Left lung (tissue), 10 donors: ENCODE results near the gene WDR33. TPM values are rescaled to one million over a fixed set of nuclear protein-coding genes. Genes with fewer than 3 reads are reported as not detected.
A peak's percentile ranks its signal among the peaks of the same experiment; 100 is the strongest.

ENCODE experiments used
- ATAC-seq: fragments of 200-7000 bp; cut with Tn5 transposase; one replicate; pipeline ENCODE4 v1.9.1; 2020; ENCODE audit warnings: moderate library complexity
- DNase-seq, 4 donors: peaks; one replicate each; pipeline ENCODE4 v3.0.0-alpha.2; 2013 to 2020
- H3K27ac ChIP-seq, 2 donors: fragments of 200-600 bp; sonication (generic) in 1 of 2; one replicate each; pipeline versions ENCODE4 v1.5.0 to v1.8.0; 2020 to 2021
- H3K27me3 ChIP-seq, 2 donors: fragments of 200-600 bp; sonication (generic) in 1 of 2; one replicate each; pipeline versions ENCODE4 v1.5.0 to v1.8.0; 2020 to 2021
- H3K36me3 ChIP-seq, 2 donors: fragments of 200-600 bp; sonication (generic) in 1 of 2; one replicate each; pipeline versions ENCODE4 v1.5.0 to v1.8.0; 2020 to 2021
- H3K4me1 ChIP-seq, 2 donors: fragments of 200-600 bp; one replicate each; pipeline ENCODE4 v1.8.0; 2021
- H3K4me3 ChIP-seq, 2 donors: fragments of 200-600 bp; sonication (generic) in 1 of 2; one replicate each; pipeline versions ENCODE4 v1.5.0 to v1.8.0; 2020 to 2021; ENCODE audit warnings: mild to moderate bottlenecking in 1 of 2
- H3K9me3 ChIP-seq, 2 donors: fragments of 200-600 bp; sonication (generic) in 1 of 2; one replicate each; pipeline versions ENCODE4 v1.5.0 to v1.8.0; 2020 to 2021
- intact Hi-C, 2 donors: fragments of 100-400 bp; cut with DNase I; formaldehyde crosslinking; loops; one replicate each; pipeline versions ENCODE4 v1.11.2 to v1.14.2; 2022
- polyA plus RNA-seq, 6 donors: library from polyadenylated mRNA; unstranded; fragments of 120-200 nt; gene quantifications; one replicate each; pipeline ENCODE4 v1.2.1, GENCODE V29; 2013; ENCODE audit not compliant: insufficient read length in 6 of 6
- total RNA-seq, 2 donors: library from RNA; stranded (reverse); fragmentation: NEBNext Ultra II Directional; extraction: Animal tissue kit (Norgen Biotek cat#: 25700); gene quantifications; one replicate each; pipeline ENCODE4 v1.2.1, GENCODE V29; 2021
- TF ChIP-seq, protein P1 (sequence below), 2 donors: fragments of 200-600 bp; sonication (generic) in 1 of 2; IDR thresholded peaks; one replicate each; pipeline versions ENCODE4 v1.5.0 to v1.8.0; 2021; ENCODE audit warnings: antibody characterized with exemption in 2 of 2
- donor health status: DM: no; HTN: yes; CAD: no.
- donor health status: DM: no; HTN: no; CAD: no.

Gene WDR33
- total and polyA plus RNA-seq, 8 donors: 46.4 to 57.5 (median 50.8) TPM

GRCh38 chr2:127653421-127654083 lies 157.4 kb downstream of the WDR33 start:
- Histone ChIP-seq H3K9me3 (no peaks in the 10 kb centered on the region), H3K36me3 (peaks cover 0 to 29% of the 10 kb centered on the region in 2 donors), H3K27ac (no peak overlapping the region), H3K4me1 (peaks cover 4 to 25% of the 10 kb centered on the region in 2 donors), H3K27me3 (no peaks in the 10 kb centered on the region), H3K4me3 (no peak overlapping the region)
- ATAC-seq (no peak), DNase-seq (peak in 1 of 4 donors; percentile 59)
- TF ChIP-seq, protein P1, sequence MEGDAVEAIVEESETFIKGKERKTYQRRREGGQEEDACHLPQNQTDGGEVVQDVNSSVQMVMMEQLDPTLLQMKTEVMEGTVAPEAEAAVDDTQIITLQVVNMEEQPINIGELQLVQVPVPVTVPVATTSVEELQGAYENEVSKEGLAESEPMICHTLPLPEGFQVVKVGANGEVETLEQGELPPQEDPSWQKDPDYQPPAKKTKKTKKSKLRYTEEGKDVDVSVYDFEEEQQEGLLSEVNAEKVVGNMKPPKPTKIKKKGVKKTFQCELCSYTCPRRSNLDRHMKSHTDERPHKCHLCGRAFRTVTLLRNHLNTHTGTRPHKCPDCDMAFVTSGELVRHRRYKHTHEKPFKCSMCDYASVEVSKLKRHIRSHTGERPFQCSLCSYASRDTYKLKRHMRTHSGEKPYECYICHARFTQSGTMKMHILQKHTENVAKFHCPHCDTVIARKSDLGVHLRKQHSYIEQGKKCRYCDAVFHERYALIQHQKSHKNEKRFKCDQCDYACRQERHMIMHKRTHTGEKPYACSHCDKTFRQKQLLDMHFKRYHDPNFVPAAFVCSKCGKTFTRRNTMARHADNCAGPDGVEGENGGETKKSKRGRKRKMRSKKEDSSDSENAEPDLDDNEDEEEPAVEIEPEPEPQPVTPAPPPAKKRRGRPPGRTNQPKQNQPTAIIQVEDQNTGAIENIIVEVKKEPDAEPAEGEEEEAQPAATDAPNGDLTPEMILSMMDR (IDR thresholded peaks at IDR 0.05): no peak
- intact Hi-C loops: no loop called here

- ATAC-seq (no peak), DNase-seq (peak in 1 of 4 donors; percentile 55)
- Histone ChIP-seq H3K9me3 (no peaks in the 10 kb centered on the region), H3K36me3 (peaks cover 0 to 27% of the 10 kb centered on the region in 2 donors), H3K4me1 (peaks cover 4 to 28% of the 10 kb centered on the region in 2 donors), H3K27ac (peak overlapping the region in 1 of 2 donors; percentile 11), H3K4me3 (no peak overlapping the region), H3K27me3 (no peaks in the 10 kb centered on the region)
- TF ChIP-seq, protein P1 (IDR thresholded peaks at IDR 0.05): no peak
- intact Hi-C loops: no loop called here
Measured at GRCh38 chr2:127652786-127653357, 158.1 kb downstream of the WDR33 start.

- intact Hi-C loops: no loop called here
- H3K9me3 ChIP-seq: no peaks in the 10 kb centered on the region
- no peak overlapping the region for H3K4me3 ChIP-seq
- DNase-seq: peak in 2 of 4 donors; percentile 45 to 59
- ATAC-seq: no peak
- peak overlapping the region in 1 of 2 donors; percentile 11 for H3K27ac ChIP-seq
- TF ChIP-seq, protein P1 (IDR thresholded peaks at IDR 0.05): no peak
- H3K27me3 ChIP-seq: no peaks in the 10 kb centered on the region
- peaks cover 4 to 37% of the 10 kb centered on the region in 2 donors for H3K4me1 ChIP-seq
- H3K36me3 ChIP-seq: peaks cover 0 to 27% of the 10 kb centered on the region in 2 donors
Measured at GRCh38 chr2:127651971-127652550, 158.9 kb downstream of the WDR33 start.

DNA sequence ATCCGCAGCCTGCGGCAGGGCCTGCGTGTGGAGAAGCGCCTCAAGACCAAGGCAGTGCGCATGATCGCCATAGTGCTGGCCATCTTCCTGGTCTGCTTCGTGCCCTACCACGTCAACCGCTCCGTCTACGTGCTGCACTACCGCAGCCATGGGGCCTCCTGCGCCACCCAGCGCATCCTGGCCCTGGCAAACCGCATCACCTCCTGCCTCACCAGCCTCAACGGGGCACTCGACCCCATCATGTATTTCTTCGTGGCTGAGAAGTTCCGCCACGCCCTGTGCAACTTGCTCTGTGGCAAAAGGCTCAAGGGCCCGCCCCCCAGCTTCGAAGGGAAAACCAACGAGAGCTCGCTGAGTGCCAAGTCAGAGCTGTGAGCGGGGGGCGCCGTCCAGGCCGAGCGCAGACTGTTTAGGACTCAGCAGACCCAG lies 159.6 kb downstream of the WDR33 start:
- ATAC-seq (no peak), DNase-seq (peak in 1 of 4 donors; percentile 68)
- Histone ChIP-seq H3K27ac (no peak overlapping the region), H3K27me3 (no peaks in the 10 kb centered on the region), H3K9me3 (no peaks in the 10 kb centered on the region), H3K4me3 (no peak overlapping the region), H3K4me1 (peaks cover 4 to 43% of the 10 kb centered on the region in 2 donors), H3K36me3 (peaks cover 0 to 20% of the 10 kb centered on the region in 2 donors)
- intact Hi-C loops: no loop called here
- TF ChIP-seq, protein P1 (IDR thresholded peaks at IDR 0.05): no peak

Other genes starting within 250 kb of the WDR33 start
- gene GPR17, start 165.0 kb downstream of the WDR33 start, total RNA-seq: under 1 TPM; 0.24 to 0.26 TPM
- 1 to 10 TPM in 4 of 6 donors, under 1 TPM in 2; 0.68 to 3.6 (median 1.4) TPM for gene GPR17, start 165.0 kb downstream of the WDR33 start, polyA plus RNA-seq
- 100 to 1,000 TPM in 1 of 2 donors, 10 to 100 TPM in 1; 50.5 to 122 TPM for gene LIMS2, start 135.6 kb downstream of the WDR33 start, total RNA-seq
- gene LIMS2, start 135.6 kb downstream of the WDR33 start, polyA plus RNA-seq: 10 to 100 TPM; 22.4 to 35.1 (median 25.5) TPM
- 1 to 10 TPM; 4.7 to 6.8 TPM for gene SFT2D3, start 109.7 kb downstream of the WDR33 start, total RNA-seq
- gene SFT2D3, start 109.7 kb downstream of the WDR33 start, polyA plus RNA-seq: under 1 TPM in 2 of 6 donors, not detected in 4; 0.56 to 1.00 TPM
- gene POLR2D, start 47.0 kb upstream of the WDR33 start, total RNA-seq: 10 to 100 TPM; 27.2 to 28.0 TPM
- gene POLR2D, start 47.0 kb upstream of the WDR33 start, polyA plus RNA-seq: 10 to 100 TPM; 34.7 to 39.5 (median 36.9) TPM
- gene AMMECR1L, start 74.8 kb upstream of the WDR33 start, total RNA-seq: 10 to 100 TPM; 13.6 to 15.1 TPM
- 10 to 100 TPM; 22.2 to 26.3 (median 25.0) TPM for gene AMMECR1L, start 74.8 kb upstream of the WDR33 start, polyA plus RNA-seq
- gene SAP130, start 216.9 kb upstream of the WDR33 start, total RNA-seq: 10 to 100 TPM; 19.1 to 23.2 TPM
- gene SAP130, start 216.9 kb upstream of the WDR33 start, polyA plus RNA-seq: 10 to 100 TPM; 23.3 to 27.7 (median 24.9) TPM